Neural cell (in vitro differentiated cells): ENCODE results near the gene ONECUT3. TPM values are rescaled to one million over a fixed set of nuclear protein-coding genes. Genes with fewer than 3 reads are reported as not detected.

Source experiments
- H2AFZ ChIP-seq: fragments of 200-600, 300-800 bp; sonication (generic), shearing (Covaris generic); 2 replicates; pipeline ENCODE4 v1.6.0; 2014; ENCODE audit warnings: low read depth, mild to moderate bottlenecking, antibody characterized with exemption, low read length, moderate library complexity
- H3F3A ChIP-seq: fragments of 200-600 bp; shearing (Covaris generic); 2 replicates; pipeline ENCODE4 v1.6.1; 2016; ENCODE audit warnings: mild to moderate bottlenecking, moderate library complexity, mixed read lengths, antibody characterized with exemption, low read length; ENCODE audit not compliant: insufficient read depth, poor library complexity, severe bottlenecking
- H3K27ac ChIP-seq: fragments of 200-600, 300-800 bp; sonication (generic), shearing (Covaris generic); 2 replicates; pipeline ENCODE4 v1.5.1; 2014; ENCODE audit warnings: mild to moderate bottlenecking, low read length, moderate library complexity
- H3K27me3 ChIP-seq: fragments of 300-800, 200-600 bp; sonication (generic), shearing (Covaris generic); 2 replicates; pipeline ENCODE4 v1.6.0; 2014; ENCODE audit warnings: mild to moderate bottlenecking, low read depth, low read length, moderate library complexity; ENCODE audit not compliant: insufficient read depth
- H3K36me3 ChIP-seq: fragments of 300-800, 200-600 bp; sonication (generic), shearing (Covaris generic); 2 replicates; pipeline ENCODE4 v1.5.1; 2014; ENCODE audit warnings: mild to moderate bottlenecking, antibody characterized with exemption, low read length, moderate library complexity; ENCODE audit not compliant: insufficient read depth
- H3K4me2 ChIP-seq: fragments of 300-800, 200-600 bp; sonication (generic), shearing (Covaris generic); 2 replicates; pipeline ENCODE4 v1.6.0; 2014; ENCODE audit warnings: mild to moderate bottlenecking, low read length
- H3K4me3 ChIP-seq: fragments of 300-800, 200-600 bp; sonication (generic), shearing (Covaris generic); 2 replicates; pipeline ENCODE4 v1.5.1; 2014; ENCODE audit warnings: mild to moderate bottlenecking, low read length, moderate library complexity
- H3K79me2 ChIP-seq: fragments of 200-600 bp; shearing (Covaris generic); replicated peaks from 2 replicates; pipeline ENCODE4 v1.6.0; 2014; ENCODE audit warnings: mild to moderate bottlenecking, low read length, moderate library complexity; ENCODE audit not compliant: insufficient read depth
- H3K9ac ChIP-seq: fragments of 300-800, 200-600 bp; sonication (generic), shearing (Covaris generic); 2 replicates; pipeline ENCODE4 v1.6.1; 2016; ENCODE audit warnings: mild to moderate bottlenecking, low read length, mixed read lengths
- H3K9me2 ChIP-seq: fragments of 200-600 bp; shearing (Covaris generic); 2 replicates; pipeline ENCODE4 v1.6.1; 2016; ENCODE audit warnings: mild to moderate bottlenecking, low read length, mixed read lengths; ENCODE audit not compliant: insufficient read depth
- H3K9me3 ChIP-seq: fragments of 200-600, 300-800 bp; sonication (generic), shearing (Covaris generic); 2 replicates; pipeline ENCODE4 v1.6.1; 2016; ENCODE audit warnings: mild to moderate bottlenecking, mixed run types, low read length, moderate library complexity, mixed read lengths
- H4K20me1 ChIP-seq: fragments of 200-600 bp; shearing (Covaris generic); 2 replicates; pipeline ENCODE4 v1.6.1; 2016; ENCODE audit warnings: mild to moderate bottlenecking, mixed run types; ENCODE audit not compliant: insufficient read depth
- EP300 ChIP-seq: fragments of 450-650 bp; conservative IDR thresholded peaks from 2 replicates; pipeline ENCODE4 v1.6.1; 2014; ENCODE audit warnings: antibody characterized with exemption, mild to moderate bottlenecking, moderate library complexity; ENCODE audit not compliant: poor library complexity, severe bottlenecking
- EZH2 ChIP-seq: fragments of 200-600, 300-800 bp; shearing (Covaris generic), sonication (generic); IDR thresholded peaks from 2 replicates; pipeline ENCODE4 v1.6.1; 2014; ENCODE audit warnings: antibody characterized with exemption, low read length, borderline replicate concordance, mild to moderate bottlenecking; ENCODE audit not compliant: insufficient read depth, poor library complexity, severe bottlenecking
- MXI1 ChIP-seq: fragments of 450-650 bp; conservative IDR thresholded peaks from 2 replicates; pipeline ENCODE4 v1.6.1; 2014; ENCODE audit warnings: antibody characterized with exemption, mild to moderate bottlenecking; ENCODE audit not compliant: poor library complexity, severe bottlenecking
- POLR2AphosphoS5 ChIP-seq: IDR thresholded peaks from 2 replicates; pipeline ENCODE4 v1.6.1; 2012
- RAD21 ChIP-seq: fragments of 450-650 bp; conservative IDR thresholded peaks from 2 replicates; pipeline ENCODE4 v1.6.1; 2014; ENCODE audit warnings: antibody characterized with exemption, mild to moderate bottlenecking, moderate library complexity
- SMC3 ChIP-seq: fragments of 450-650 bp; conservative IDR thresholded peaks from 2 replicates; pipeline ENCODE4 v1.6.1; 2014; ENCODE audit warnings: antibody characterized with exemption, mild to moderate bottlenecking, moderate library complexity; ENCODE audit not compliant: poor library complexity
- TAF1 ChIP-seq: IDR thresholded peaks from 2 replicates; pipeline ENCODE4 v1.6.1; 2012; ENCODE audit warnings: low read depth
- polyA plus RNA-seq: library from polyadenylated mRNA; depleted of rRNA; stranded (reverse); fragments of >200 nt; gene quantifications from 2 replicates; pipeline ENCODE4 v1.2.3, GENCODE V29; 2014
- TF ChIP-seq, protein P1 (sequence below): IDR thresholded peaks from 2 replicates; pipeline ENCODE4 v1.6.1; 2012; ENCODE audit warnings: borderline replicate concordance
- TF ChIP-seq, protein P2 (sequence below): fragments of 450-650 bp; IDR thresholded peaks from 2 replicates; pipeline ENCODE4 v1.5.1; 2014; ENCODE audit warnings: antibody characterized with exemption, mild to moderate bottlenecking, moderate library complexity; ENCODE audit not compliant: poor library complexity, severe bottlenecking

The ONECUT3 gene
- polyA plus RNA-seq, 1 donor from 2014 or later, result 0.45 TPM

DNA sequence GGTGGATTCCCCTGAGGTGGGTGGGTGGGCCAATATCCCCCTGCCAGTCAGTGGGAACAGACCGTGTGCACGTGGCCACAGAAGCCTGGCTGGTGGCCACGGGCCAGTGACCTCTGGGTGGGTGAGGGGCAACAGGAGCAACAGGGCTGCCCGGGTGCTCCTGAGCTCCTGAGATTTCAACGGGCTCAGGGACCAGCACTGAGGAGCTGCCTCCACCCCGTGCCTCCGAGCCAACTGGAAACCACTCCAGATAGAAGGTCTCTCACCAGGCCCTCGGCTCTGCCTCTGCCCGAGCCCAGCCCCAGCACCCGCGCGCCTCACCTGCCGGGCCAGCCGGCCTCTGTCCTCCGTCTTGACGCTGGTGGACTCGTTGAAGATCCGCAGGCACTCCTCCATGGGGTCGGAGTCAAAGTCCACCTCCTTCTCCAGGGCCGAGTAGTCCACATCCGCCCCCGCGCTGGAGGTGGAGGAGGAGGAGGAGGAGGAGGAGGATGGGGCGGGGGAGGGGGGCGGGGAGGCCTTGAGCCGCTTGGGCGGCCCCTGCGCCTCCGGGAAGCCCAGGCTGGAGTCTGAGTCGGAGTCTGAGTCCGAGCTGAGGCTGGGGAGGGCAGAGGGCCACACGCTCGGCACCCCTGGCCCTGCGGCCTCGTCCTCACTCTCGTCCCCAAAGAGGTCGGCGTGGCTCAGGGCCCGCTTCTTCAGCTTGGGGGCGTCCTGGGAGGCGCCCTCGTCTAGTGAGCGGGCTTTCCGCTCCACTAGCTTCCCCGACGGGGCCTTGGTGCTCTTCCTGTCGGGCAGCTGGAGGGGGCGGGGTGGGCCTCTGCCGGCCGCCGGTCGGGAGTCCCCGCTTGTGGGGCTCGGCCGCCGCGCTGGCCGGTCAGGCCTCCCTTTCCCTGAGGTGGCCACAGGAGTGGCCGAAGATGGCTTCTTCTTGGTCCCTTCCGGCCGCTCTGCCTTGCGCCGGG, 73.5 kb downstream of the ONECUT3 start:
- no peaks in the 10 kb centered on the region for H3K9me3 ChIP-seq
- no peaks in the 10 kb centered on the region for H3F3A ChIP-seq
- H3K4me2 ChIP-seq, result no peak overlapping the region
- no peak overlapping the region for H2AFZ ChIP-seq
- H3K36me3 ChIP-seq, result no peaks in the 10 kb centered on the region
- H3K9ac ChIP-seq, result no peak overlapping the region
- no peaks in the 10 kb centered on the region for H3K79me2 ChIP-seq
- H3K27ac ChIP-seq, result no peak overlapping the region
- TF ChIP-seq EZH2 (no peak), SMC3 (no peak), EP300 (no peak), POLR2AphosphoS5 (no peak), MXI1 (no peak), TAF1 (no peak), RAD21 (no peak)
- TF ChIP-seq, protein P1, sequence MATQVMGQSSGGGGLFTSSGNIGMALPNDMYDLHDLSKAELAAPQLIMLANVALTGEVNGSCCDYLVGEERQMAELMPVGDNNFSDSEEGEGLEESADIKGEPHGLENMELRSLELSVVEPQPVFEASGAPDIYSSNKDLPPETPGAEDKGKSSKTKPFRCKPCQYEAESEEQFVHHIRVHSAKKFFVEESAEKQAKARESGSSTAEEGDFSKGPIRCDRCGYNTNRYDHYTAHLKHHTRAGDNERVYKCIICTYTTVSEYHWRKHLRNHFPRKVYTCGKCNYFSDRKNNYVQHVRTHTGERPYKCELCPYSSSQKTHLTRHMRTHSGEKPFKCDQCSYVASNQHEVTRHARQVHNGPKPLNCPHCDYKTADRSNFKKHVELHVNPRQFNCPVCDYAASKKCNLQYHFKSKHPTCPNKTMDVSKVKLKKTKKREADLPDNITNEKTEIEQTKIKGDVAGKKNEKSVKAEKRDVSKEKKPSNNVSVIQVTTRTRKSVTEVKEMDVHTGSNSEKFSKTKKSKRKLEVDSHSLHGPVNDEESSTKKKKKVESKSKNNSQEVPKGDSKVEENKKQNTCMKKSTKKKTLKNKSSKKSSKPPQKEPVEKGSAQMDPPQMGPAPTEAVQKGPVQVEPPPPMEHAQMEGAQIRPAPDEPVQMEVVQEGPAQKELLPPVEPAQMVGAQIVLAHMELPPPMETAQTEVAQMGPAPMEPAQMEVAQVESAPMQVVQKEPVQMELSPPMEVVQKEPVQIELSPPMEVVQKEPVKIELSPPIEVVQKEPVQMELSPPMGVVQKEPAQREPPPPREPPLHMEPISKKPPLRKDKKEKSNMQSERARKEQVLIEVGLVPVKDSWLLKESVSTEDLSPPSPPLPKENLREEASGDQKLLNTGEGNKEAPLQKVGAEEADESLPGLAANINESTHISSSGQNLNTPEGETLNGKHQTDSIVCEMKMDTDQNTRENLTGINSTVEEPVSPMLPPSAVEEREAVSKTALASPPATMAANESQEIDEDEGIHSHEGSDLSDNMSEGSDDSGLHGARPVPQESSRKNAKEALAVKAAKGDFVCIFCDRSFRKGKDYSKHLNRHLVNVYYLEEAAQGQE, result no peak
- TF ChIP-seq, protein P2, sequence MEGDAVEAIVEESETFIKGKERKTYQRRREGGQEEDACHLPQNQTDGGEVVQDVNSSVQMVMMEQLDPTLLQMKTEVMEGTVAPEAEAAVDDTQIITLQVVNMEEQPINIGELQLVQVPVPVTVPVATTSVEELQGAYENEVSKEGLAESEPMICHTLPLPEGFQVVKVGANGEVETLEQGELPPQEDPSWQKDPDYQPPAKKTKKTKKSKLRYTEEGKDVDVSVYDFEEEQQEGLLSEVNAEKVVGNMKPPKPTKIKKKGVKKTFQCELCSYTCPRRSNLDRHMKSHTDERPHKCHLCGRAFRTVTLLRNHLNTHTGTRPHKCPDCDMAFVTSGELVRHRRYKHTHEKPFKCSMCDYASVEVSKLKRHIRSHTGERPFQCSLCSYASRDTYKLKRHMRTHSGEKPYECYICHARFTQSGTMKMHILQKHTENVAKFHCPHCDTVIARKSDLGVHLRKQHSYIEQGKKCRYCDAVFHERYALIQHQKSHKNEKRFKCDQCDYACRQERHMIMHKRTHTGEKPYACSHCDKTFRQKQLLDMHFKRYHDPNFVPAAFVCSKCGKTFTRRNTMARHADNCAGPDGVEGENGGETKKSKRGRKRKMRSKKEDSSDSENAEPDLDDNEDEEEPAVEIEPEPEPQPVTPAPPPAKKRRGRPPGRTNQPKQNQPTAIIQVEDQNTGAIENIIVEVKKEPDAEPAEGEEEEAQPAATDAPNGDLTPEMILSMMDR, result no peak
- no peaks in the 10 kb centered on the region for H3K27me3 ChIP-seq
- no peaks in the 10 kb centered on the region for H3K9me2 ChIP-seq
- no peak overlapping the region for H3K4me3 ChIP-seq
- H4K20me1 ChIP-seq, result no peaks in the 10 kb centered on the region

DNA sequence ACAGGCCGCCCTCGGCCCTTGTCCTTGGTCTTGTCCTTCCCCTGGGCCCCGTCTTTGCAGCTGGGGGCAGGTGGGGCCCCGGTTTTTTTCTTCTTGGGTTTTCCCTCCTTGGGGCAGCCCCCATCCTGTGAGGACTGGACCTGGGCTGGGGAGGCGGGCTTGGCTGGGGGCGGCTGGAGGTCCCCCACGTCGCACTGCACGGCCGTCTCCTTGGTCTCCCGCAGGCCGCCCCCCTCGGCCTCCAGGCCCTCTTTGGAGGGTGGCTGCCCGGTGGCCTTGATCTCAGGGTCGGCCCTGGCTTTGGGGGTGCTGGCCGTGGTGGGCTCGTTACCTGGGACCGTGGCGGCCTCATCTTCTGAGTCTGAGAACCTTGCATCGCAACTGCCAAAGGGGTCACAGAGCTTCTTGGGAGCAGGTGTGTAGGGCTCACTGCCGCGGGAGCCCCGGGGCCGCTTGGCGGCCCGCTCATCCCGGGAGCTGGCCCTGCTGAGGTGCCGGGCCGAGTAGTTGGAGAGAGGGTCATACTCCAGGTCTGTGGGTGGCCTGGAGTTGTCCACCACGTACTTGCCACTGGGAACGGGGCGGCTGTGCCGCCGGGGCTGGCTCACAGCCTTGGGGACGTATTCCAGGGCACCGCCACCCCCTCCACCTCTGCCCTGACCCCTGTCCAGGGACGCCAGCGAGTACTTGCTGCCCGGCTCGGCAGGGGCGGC, 74.4 kb downstream of the ONECUT3 start:
- H3K4me3 ChIP-seq, result no peak overlapping the region
- no peaks in the 10 kb centered on the region for H3K9me2 ChIP-seq
- TF ChIP-seq EZH2 (no peak), POLR2AphosphoS5 (no peak), RAD21 (no peak), EP300 (no peak), TAF1 (no peak), SMC3 (no peak), MXI1 (no peak)
- TF ChIP-seq, protein P2, result no peak
- TF ChIP-seq, protein P1, result no peak
- no peak overlapping the region for H3K27ac ChIP-seq
- H3K9ac ChIP-seq, result no peak overlapping the region
- no peaks in the 10 kb centered on the region for H3K9me3 ChIP-seq
- no peaks in the 10 kb centered on the region for H3K27me3 ChIP-seq
- H2AFZ ChIP-seq, result no peak overlapping the region
- H3K79me2 ChIP-seq, result no peaks in the 10 kb centered on the region
- no peaks in the 10 kb centered on the region for H4K20me1 ChIP-seq
- H3K4me2 ChIP-seq, result no peak overlapping the region
- no peaks in the 10 kb centered on the region for H3K36me3 ChIP-seq
- no peaks in the 10 kb centered on the region for H3F3A ChIP-seq
